ENCODE data around the gene DLG5.

The DLG5 gene

DNA sequence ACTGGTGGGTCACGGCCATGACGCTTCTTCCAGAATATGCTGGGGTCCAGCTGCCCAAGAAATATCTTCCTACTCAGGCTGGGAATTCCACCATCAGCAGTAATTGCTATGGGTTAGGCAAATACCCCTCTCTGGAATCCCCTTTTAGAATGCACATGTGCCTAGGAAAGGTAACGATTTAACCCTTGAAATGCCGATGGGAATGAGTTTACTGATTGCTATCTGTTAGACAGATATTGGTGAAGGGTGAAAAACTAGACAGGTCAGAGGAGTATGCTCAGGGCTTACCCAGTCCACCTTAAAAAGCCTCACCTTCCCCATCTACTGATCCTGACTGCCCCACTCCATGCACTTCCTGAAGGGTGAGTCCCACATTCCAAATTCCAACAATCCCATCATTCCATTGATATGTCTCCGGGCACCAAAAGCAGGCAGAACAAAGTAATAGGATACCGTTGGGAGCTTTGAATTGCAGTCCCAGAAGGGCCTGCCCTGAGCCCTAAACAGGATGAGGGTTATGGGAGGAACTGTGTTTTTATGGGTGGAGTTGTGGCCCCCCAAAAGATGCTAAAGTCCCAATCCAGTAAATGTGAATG, 59.3 kb downstream of the DLG5 start:
- FAIRE-seq (no peak), DNase-seq (ENCODE audit: insufficient read length, low spot score) (no peak)
- TF ChIP-seq POLR2A (IDR thresholded peaks at IDR 0.05; ENCODE audit: low read depth, low read length): no peak

GRCh38 chr10:77866598-77866997, 60.0 kb downstream of the DLG5 start:
- DNase-seq (ENCODE audit: insufficient read length, low spot score): no peak
- FAIRE-seq: no peak

DNA sequence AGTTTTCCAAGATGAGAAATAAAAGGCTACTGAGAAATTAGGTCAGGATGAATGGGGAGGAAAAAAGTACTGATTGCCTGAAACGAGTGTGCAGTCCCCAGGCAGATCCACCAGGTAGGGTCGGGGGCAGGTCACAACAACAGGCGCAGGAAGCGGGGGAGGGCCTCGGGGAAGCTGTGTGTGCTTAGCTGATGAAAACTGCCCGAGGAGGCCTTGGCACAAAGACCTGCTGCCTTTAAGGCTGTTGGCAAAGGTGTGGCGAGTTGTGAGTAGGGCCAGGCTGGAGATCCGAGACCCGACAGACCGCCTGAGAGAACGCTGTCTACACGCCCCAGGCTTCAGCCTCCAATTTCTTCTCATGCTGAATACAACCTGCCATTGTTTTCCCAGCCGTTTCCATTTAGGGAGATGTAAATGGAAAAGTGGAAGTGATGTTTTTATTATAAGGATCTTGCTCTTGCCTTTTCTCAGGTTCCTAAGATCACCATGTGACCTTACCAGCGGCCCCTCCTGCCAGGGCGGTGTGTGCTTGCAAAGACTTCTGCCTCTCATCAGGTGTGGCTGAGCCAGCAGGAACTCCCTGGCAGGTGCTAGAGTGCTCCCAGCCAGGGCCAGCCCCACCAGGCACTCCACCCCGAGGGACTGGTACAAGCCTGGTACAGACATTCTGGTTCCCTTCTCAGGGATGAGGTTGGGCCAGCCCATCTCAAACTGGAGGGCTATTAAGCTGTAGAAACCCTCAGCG, 60.8 kb downstream of the DLG5 start:
- DNase-seq (ENCODE audit: insufficient read length, low spot score) (no peak), FAIRE-seq (no peak)
- no peak for TF ChIP-seq POLR2A (IDR thresholded peaks at IDR 0.05; ENCODE audit: low read depth, low read length)

More at GRCh38 chr10:77866598-77866997, 60.0 kb downstream of the DLG5 start:
- no peak for TF ChIP-seq POLR2A (IDR thresholded peaks at IDR 0.05; ENCODE audit: low read depth, low read length)

- DNase-seq (ENCODE audit: insufficient read length, low spot score) (no peak), FAIRE-seq (no peak)
- TF ChIP-seq POLR2A (IDR thresholded peaks at IDR 0.05; ENCODE audit: low read depth, low read length): no peak
Measured at GRCh38 chr10:77864151-77864851, 62.3 kb downstream of the DLG5 start.

DNA sequence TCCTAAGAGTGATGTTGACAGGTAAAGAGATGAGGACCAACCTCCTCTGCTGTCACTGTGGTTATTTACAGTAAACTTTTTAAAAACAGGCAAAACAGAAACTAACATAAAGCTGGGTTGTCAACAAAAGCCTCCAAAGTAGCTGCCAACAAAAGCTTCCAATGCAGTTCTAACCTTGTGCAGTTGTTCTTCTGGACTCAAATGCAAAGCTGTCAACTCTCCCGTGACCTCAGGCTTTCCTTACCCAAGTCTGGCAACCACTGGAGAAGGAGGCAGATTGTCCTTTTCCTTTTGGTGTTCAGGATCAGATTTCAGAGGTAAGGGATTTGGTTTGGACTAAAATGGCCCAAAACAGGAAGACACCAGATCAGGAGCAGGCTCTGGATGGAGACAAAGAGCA, 63.1 kb downstream of the DLG5 start:
- DNase-seq (ENCODE audit: insufficient read length, low spot score) (no peak), FAIRE-seq (no peak)
- no peak for TF ChIP-seq POLR2A (IDR thresholded peaks at IDR 0.05; ENCODE audit: low read depth, low read length)

DNA sequence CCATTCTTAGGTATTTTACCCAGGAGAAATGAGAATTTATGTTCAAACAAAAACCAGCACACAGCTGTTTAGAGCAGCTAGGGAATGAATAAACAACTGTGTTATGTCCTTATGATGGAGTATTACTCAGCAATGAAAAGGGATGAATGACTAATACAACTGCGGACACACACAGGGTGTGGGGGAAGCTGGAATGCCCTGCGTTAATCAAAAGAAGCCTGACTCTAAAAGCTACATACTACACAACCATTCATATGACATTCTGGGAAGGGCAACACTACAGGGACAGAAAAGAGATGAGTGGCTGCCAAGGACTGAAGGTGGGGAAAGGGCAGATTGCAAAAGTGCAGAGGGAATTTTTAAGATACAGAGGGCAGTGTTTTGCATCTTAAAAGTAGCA, 64.0 kb downstream of the DLG5 start:
- FAIRE-seq (no peak), DNase-seq (ENCODE audit: insufficient read length, low spot score) (no peak)
- no peak for TF ChIP-seq POLR2A (IDR thresholded peaks at IDR 0.05; ENCODE audit: low read depth, low read length)

DNA sequence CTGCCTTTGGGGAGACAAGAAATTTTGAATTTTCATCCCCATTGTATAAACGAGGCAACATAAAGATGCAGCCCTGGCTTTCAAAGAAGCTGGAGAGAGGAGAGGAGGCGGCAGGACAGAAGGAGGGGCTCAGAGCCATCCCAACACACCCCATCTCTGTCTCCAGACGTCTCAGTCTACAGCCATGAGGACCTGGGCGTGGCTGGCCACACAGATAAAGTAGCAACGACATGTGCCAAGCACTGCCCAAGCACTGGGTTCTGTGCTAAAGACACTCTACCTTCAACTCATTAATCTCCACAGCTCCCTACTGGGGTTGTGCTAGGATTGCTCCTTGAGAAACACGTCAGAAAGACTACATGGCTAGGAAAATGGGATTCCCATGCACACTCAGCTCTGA, 65.2 kb downstream of the DLG5 start:
- DNase-seq (ENCODE audit: insufficient read length, low spot score): no peak
- FAIRE-seq: no peak
- TF ChIP-seq POLR2A (IDR thresholded peaks at IDR 0.05; ENCODE audit: low read depth, low read length): no peak

DNA sequence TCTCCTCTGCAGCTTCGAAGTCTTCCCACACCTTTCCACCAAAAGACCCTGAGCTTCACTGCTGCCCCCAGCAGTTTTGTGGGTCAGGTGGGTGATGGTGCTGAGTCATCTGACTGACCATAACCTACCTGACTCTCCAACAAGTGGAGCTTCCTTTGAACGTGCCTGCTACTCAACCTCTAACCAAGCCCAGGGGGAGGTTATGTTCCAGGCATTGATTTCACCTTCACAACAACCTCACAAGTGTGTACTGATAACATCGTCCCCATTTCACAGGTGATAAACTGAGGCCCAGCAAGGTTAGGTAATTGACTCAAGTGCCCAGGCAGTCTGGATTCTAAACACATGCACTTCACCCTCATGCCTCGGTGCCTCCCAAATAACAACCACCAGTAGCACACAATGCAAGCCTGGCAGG, 66.7 kb downstream of the DLG5 start:
- FAIRE-seq: no peak
- no peak for TF ChIP-seq POLR2A (IDR thresholded peaks at IDR 0.05; ENCODE audit: low read depth, low read length)
- DNase-seq (ENCODE audit: insufficient read length, low spot score): no peak

GRCh38 chr10:77859200-77859864, 67.2 kb downstream of the DLG5 start:
- no peak for TF ChIP-seq POLR2A (IDR thresholded peaks at IDR 0.05; ENCODE audit: low read depth, low read length)
- DNase-seq (ENCODE audit: insufficient read length, low spot score): no peak
- FAIRE-seq: no peak

DNA sequence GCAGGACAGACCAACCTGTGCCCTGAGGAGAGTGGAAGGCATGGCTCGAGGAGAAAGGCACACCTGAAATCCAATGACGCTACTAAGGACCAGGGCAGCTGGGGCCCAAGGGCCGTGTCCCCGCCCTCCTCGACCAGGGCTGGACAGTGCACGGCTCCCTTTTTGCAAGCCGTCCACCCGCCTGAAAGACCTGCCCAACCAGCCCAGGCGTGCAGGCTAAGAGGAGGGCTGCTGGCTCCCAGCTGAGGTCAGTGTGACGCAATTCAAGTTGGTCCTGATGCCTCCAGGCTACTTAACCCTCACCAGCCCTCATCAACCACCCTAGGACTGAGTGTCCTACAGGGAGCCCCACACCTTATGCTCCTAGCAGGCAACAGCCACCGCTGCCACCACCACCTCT, 69.3 kb downstream of the DLG5 start:
- TF ChIP-seq POLR2A (IDR thresholded peaks at IDR 0.05; ENCODE audit: low read depth, low read length): no peak
- FAIRE-seq (no peak), DNase-seq (ENCODE audit: insufficient read length, low spot score) (no peak)

GRCh38 chr10:77856566-77856965, 70.0 kb downstream of the DLG5 start:
- FAIRE-seq: no peak
- no peak for TF ChIP-seq POLR2A (IDR thresholded peaks at IDR 0.05; ENCODE audit: low read depth, low read length)
- DNase-seq (ENCODE audit: insufficient read length, low spot score): no peak

DNA sequence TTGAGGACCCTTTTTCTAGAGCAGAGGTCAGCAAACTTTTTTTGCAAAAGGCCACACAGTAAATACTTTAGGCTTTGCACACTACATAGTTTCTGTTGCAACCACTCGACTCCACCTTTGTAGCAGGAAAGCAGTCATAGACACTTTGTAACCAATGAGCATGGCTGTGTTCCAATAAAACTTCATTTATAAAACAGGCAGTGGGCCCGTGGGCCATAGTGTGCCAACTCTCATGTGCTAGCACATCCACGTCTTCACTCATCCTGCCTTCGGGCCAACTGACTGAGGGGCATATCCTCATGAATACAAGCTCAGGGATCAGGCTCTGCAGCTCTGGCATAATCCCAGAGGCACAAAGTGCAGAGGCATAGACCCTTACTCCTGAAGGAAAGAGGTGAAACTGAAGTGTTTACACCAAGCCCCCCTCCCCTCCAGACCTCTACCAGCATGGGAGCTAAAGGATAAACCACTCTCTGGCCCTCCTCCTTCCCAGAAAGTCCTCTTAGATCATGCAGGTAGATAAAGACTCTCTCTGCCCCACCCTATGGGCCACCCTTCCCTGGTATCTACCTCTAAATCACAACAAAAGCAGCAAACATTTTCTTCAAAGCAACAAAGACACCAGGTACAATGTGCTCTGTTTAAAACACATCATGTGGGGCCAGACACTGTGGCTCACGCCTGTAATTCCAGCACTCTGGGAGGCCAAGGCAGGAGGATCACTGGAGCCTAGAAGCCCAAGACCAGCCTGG, 71.0 kb downstream of the DLG5 start:
- FAIRE-seq: no peak
- TF ChIP-seq POLR2A (IDR thresholded peaks at IDR 0.05; ENCODE audit: low read depth, low read length): no peak
- DNase-seq (ENCODE audit: insufficient read length, low spot score): no peak

- DNase-seq (ENCODE audit: insufficient read length, low spot score): no peak
- no peak for FAIRE-seq
- no peak for TF ChIP-seq POLR2A (IDR thresholded peaks at IDR 0.05; ENCODE audit: low read depth, low read length)
Measured at GRCh38 chr10:77854115-77854514, 72.4 kb downstream of the DLG5 start.

DNA sequence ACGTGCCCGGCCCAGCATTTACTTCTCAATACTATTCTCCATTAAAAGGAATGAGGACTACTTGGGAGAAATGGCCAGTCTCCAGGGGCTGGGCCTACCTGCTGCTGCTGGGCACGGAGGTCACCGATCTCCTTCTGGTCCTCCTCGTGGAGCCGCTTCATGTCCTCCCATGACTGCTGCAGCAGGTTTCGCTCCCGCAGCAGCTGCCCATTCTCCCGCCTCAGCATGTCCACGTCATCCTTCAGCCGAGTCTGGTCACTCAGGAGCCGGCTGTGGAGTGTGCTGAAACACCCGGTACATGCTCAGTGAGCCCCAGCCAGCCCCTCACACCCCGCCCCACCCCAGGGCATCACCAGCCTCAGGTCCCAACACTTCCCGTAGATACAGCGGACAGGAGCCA, 73.3 kb downstream of the DLG5 start:
- no peak for FAIRE-seq
- no peak for DNase-seq (ENCODE audit: insufficient read length, low spot score)
- TF ChIP-seq POLR2A (IDR thresholded peaks at IDR 0.05; ENCODE audit: low read depth, low read length): no peak

All from H54 (cell line).